ENCODE data around the gene NEU4.
"Not testable (repeated sequence)": the region's sequence is repeated elsewhere in the genome, so short reads cannot be mapped to it uniquely, and the experiment has no call there.

Gene NEU4

GRCh38 chr2:241797441-241798080 lies 11.4 kb upstream of the NEU4 start:
- Mint-ChIP-seq H3K36me3 (ENCODE audit: low read depth) (peaks cover 4% of the 10 kb centered on the region), H3K27ac (peak overlapping the region; percentile 88), H3K27me3 (ENCODE audit: low read depth, poor library complexity) (peaks cover 4% of the 10 kb centered on the region), H3K4me1 (peaks cover 63% of the 10 kb centered on the region), H3K4me3 (no peak overlapping the region), H3K9me3 (peaks cover 12% of the 10 kb centered on the region)
- TF ChIP-seq CTCF (IDR thresholded peaks at IDR 0.05) = no peak
- peak; percentile 6 for DNase-seq

- Mint-ChIP-seq H3K4me3 (no peak overlapping the region), H3K27me3 (ENCODE audit: low read depth, poor library complexity) (peaks cover 4% of the 10 kb centered on the region), H3K9me3 (peaks cover 8% of the 10 kb centered on the region), H3K27ac (no peak overlapping the region), H3K4me1 (peaks cover 65% of the 10 kb centered on the region), H3K36me3 (ENCODE audit: low read depth) (peaks cover 4% of the 10 kb centered on the region)
- no peak for DNase-seq
- no peak for TF ChIP-seq CTCF (IDR thresholded peaks at IDR 0.05)
Observed at GRCh38 chr2:241798081-241798630, 10.8 kb upstream of the NEU4 start.

- TF ChIP-seq CTCF (IDR thresholded peaks at IDR 0.05) = no peak
- DNase-seq = no peak
- Mint-ChIP-seq H3K4me1 (peaks cover 59% of the 10 kb centered on the region), H3K27me3 (ENCODE audit: low read depth, poor library complexity) (peaks cover 4% of the 10 kb centered on the region), H3K27ac (no peak overlapping the region), H3K36me3 (ENCODE audit: low read depth) (no peaks in the 10 kb centered on the region), H3K4me3 (no peak overlapping the region), H3K9me3 (peaks cover 4% of the 10 kb centered on the region)
Observed at GRCh38 chr2:241798631-241799521, 10.1 kb upstream of the NEU4 start.

GRCh38 chr2:241799522-241800197 lies 9.3 kb upstream of the NEU4 start:
- no peak for TF ChIP-seq CTCF (IDR thresholded peaks at IDR 0.05)
- Mint-ChIP-seq H3K9me3 (peaks cover 4% of the 10 kb centered on the region), H3K27me3 (ENCODE audit: low read depth, poor library complexity) (peaks cover 4% of the 10 kb centered on the region), H3K4me3 (no peak overlapping the region), H3K4me1 (peaks cover 61% of the 10 kb centered on the region), H3K27ac (no peak overlapping the region), H3K36me3 (ENCODE audit: low read depth) (no peaks in the 10 kb centered on the region)
- no peak for DNase-seq

GRCh38 chr2:241800198-241800903 lies 8.6 kb upstream of the NEU4 start:
- H3K9me3 Mint-ChIP-seq; DNase-seq; H3K4me3 Mint-ChIP-seq; H3K27ac Mint-ChIP-seq; H3K27me3 Mint-ChIP-seq (ENCODE audit: low read depth, poor library complexity); H3K36me3 Mint-ChIP-seq (ENCODE audit: low read depth): not testable (repeated sequence)
- peaks cover 58% of the 10 kb centered on the region for H3K4me1 Mint-ChIP-seq
